NCI-H1436 (cell line): ENCODE data around the gene SEMA3G.

Source experiments
- DNase-seq: peaks from one replicate; lab custom pipeline; 2025; lab: John Stamatoyannopoulos, UW

SEMA3G gene

GRCh38 chr3:52394751-52395502 is 50.0 kb downstream of the SEMA3G start:
- DNase-seq = no peak

- DNase-seq = no peak
These were observed 50.8 kb downstream of the SEMA3G start for GRCh38 chr3:52393959-52394670.

GRCh38 chr3:52393131-52393807 is 51.6 kb downstream of the SEMA3G start:
- DNase-seq = no peak

GRCh38 chr3:52392216-52392930 is 52.5 kb downstream of the SEMA3G start:
- no peak for DNase-seq

GRCh38 chr3:52391096-52391495 is 53.8 kb downstream of the SEMA3G start:
- no peak for DNase-seq

GRCh38 chr3:52388933-52389332 is 56.0 kb downstream of the SEMA3G start:
- no peak for DNase-seq

- DNase-seq = no peak
These were observed 56.5 kb downstream of the SEMA3G start for GRCh38 chr3:52388348-52388821.

GRCh38 chr3:52387481-52387880 is 57.4 kb downstream of the SEMA3G start:
- DNase-seq = no peak

GRCh38 chr3:52385157-52385556 is 59.7 kb downstream of the SEMA3G start:
- DNase-seq = no peak

GRCh38 chr3:52384019-52384761 is 60.7 kb downstream of the SEMA3G start:
- no peak for DNase-seq

- DNase-seq = no peak
These were observed 61.5 kb downstream of the SEMA3G start for GRCh38 chr3:52383446-52383845.
